NCI-H748 (cell line): ENCODE measurements around the gene NTRK1.

Experiments
- DNase-seq: peaks from one replicate; lab custom pipeline; 2025; ENCODE audit not compliant: unreplicated experiment; lab: John Stamatoyannopoulos, UW

Gene NTRK1

DNA sequence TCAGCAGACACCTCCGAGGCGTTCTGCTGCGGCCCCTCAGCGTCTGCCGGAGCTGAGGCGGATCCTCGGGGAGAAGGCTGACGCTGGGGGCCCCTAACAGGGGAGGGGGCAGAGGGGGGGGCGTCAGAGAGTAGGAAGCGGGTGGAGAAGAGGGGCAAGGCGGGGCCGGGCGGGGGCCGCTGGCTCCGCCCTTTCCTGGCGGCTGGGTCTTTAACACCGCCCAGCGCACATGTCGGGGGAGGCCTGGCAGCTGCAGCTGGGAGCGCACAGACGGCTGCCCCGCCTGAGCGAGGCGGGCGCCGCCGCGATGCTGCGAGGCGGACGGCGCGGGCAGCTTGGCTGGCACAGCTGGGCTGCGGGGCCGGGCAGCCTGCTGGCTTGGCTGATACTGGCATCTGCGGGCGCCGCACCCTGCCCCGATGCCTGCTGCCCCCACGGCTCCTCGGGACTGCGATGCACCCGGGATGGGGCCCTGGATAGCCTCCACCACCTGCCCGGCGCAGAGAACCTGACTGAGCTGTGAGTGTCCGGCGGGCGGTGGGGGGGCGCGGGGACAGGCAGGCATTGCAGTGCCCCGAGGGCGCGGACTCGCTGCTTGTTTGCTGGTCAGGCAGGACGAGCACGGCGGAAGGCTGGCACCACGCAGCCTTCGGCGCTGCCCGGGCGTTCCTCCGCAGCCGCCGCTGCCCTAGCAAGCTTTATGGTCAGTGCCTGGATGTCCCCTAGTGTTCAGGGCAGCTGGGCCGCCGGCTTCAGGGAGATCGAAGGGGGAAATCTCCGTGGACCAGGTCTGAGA is at the start of gene NTRK1:
Gene NTRK1, plus strand, starts transcription at position 238 of the 796 bp plus-strand sequence. Its CDS starts 70 bp downstream, at position 308.
- peak; percentile 85 for DNase-seq

DNA sequence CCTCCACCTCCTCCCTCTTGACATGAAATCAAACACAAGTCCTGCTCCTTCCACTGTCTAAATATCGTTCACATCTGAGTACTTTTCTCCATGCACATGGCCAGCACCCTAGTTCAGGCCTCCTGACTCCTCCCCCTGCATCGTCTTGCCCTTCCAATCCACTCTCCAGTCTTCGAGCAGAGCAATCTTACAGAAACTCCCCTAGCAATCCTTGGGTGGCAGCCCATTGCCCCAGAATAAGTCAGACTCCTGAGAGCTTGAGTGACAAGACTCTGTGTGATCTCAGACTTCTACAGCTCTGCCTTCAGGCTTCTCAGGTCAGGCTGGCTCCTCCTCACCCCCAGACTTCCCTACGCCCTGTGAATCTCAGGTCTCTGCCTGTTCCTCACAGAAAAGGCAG is 49.5 kb upstream of the NTRK1 start:
- no peak for DNase-seq

DNA sequence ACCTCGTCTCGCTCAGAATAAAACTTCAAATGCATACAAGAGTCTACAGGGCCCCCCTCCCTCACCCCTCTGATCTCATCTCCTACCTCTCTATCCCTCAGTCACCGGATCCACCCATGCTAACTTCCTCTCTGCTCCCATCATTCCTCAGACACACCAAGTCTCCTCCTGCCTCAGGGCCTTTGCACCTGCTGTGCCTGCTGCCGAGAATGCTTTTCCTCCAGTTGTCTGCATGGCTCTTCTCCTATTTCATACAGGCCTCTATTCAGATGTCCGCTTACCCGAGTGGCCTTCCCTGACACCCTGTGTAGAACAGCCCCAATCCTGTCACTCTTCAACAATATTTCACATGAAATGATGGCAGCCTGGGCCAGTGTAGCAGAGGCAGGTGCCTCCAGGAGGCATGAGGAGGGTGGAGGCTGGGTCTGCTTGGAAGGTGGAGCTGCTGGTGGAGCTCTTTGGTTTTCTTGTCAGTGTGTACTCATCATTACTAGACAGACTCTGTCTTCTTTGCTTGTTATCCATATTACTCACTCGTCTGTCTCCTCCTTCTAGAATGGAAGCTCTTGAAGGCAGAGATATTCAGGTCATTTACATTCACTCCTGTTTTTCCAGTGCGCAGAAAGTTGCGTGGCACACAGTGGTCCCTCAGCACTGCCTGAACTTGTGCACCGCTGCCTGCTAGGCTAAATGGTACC is 48.2 kb upstream of the NTRK1 start:
- DNase-seq = no peak

DNA sequence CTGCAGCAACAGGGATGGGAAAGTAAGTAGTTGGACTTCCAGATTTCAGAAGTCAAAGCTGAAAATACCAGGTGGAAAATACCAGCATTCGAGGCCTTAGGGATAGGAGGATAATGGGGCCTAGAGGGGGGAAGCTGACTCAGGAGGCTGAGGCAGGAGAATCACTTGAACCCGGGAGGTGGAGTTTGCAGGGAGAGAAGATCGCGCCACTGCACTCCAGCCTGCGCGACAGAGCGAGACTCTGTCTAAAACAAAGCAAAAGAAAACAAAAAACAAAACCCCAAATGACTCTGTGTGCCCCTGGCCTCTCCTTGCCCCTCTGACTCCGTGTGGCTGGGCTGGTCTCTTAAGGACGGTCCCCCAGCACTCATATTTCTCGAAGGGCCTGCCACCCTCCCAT is 47.4 kb upstream of the NTRK1 start:
- no peak for DNase-seq

DNA sequence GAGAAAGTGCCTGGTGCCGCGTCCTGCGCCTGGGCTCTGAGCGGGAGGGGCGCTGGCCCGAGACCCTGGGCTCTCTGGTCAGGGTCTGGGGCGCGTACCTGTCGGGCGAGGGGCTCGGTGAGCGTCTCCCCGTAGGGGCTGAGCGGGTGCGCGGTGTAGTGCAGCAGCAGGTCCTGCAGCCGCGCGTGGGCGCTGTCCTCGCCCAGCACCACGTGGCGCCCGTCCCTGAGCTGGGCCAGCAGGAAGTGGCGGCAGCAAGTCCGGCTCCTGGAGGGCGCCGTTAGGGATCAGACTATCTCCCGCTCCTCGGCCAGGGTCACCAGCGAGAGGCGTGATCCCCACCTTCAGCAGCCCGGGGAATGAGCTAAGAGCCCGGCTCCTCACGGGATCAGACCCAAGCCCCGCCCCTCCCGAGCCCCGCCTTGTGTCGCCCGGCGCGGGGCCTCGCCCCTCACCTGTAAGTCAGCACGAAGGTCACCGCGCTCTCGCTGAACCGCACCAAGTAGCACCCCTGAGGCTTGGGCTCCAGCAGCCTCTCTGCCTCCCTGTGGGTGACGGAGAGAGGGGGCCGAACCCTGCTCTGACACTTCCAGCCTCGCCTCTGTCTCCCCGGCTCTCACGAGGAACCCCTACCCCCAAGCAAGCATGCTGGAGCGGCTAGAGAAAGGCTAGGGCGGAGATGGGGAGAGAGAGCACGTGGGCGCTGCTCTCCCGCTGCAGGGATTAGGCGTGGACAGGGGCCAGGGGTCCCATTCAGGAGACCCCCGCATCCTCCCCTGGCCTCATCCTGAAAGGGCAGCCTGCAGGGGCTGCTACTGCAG is 46.7 kb upstream of the NTRK1 start:
- peak; percentile 72 for DNase-seq

DNA sequence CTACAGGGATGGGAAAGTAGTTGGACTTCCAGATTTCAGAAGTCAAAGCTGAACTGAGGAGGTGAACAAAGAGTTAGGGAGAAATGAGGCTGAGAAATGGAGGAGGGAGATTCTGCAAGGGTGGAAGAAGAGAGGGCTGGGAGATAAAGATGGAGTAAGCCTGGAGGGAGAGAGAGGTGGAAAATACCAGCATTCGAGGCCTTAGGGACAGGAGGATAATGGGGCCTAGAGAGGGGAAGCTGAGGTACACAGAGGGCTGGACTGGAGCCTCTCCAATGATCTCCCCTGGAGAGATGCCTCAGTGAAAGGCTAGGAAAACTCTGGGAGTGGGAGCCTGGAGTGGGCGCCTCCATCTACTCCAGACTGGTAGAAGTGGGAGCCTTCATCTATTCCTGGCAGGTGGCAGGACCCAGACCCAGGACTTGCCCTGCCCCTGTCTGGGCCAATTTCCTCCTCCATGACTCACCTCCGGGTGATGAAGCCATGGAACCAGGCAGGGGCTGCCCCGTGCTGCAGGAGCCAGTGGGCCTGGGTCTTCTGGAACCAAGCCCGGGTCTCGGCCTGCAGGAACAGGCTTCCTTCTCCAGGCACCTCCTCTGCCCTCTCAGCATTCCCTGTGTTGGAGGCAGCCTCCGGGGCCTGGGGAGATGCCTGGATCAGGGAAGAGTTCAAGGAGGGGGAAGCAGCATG is 45.9 kb upstream of the NTRK1 start:
- no peak for DNase-seq

DNA sequence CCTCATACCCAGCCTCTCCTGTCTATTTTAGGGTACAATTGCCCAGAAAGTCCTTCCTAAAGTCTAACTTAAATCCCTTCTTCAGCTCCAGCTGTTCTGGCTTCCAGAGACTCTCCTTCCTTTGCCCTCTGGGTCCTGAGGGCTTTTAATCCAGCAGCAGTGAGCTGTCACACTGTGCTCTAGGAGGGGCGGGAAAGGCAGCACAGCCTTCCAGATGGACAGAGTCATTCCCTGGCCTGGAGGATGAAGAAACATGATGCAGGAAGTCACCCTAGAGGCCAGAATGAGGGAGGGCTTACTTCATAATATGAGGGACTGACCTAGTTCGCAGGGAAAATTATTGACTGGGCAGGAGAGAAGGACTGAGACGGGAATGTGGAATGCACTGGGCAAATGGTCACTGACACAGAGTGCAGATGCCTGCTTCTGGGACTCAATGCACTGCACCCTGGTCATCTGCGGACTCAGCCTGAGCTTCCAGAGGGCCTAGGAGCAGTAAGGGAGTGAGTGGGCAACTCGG is 45.3 kb upstream of the NTRK1 start:
- no peak for DNase-seq

DNA sequence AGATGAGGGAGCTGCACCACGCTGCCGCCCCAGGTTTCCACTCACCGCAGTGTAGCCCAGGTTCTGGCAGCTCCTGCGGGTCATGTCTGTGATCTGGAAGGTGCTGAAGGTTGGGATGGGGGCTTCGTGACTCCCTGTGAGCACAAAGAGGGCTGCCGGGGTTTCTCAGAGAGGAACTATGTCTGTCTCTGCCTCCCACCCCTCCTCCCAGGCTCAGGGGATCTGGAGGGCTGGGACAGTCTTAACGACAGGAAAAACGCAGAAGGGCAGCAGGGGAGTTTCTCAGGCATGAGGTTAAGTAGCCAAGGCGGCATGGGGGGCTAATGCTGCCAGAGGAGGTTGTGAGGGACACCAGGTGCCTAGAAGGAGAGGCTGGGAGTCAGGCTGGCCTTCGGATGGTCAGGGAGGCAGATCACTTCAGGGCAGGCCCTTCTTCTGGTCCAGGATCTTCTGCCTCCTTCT is 44.7 kb upstream of the NTRK1 start:
- DNase-seq = no peak

DNA sequence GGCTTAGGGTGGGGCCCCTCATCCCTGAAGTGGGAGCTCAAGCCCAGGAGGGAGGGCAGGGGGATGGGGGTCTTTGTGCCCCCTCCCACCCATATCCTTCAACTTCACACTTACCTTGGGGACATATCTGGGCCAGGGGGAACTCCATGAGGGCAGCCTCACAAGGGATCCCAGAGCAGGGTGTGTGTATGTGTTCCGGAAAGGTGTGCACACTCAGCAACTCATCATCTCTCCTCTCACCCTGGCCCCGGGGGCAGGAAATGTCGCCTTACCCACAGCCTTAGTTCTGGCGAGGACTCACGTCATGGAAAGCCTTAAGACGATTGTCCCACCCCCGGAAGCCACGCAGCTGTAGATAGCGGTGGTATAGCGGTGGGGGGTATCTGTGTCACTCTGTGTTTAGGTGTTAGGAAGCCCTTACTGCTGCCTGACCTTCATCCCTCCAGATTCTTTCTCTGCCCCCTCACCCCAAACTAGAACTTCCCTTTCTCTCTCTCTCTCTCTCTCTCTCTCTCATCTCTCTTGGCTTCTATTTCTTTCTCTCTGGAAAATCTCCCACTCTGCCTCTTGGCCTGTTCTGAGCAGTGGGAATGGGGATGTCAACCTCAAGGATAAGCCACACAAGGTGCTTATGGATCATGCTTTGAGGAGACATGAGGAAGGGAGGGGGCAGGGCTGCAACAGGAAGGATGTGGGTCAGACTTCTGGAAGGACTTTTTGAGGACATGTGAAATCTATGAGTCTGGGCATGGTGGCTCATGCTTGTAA is 43.9 kb upstream of the NTRK1 start, which contains the start of gene SH2D2A:
Gene SH2D2A, minus strand, starts transcription at position 288 of the 768 bp plus-strand sequence. Its CDS starts 140 bp downstream, at position 148.
- no peak for DNase-seq

DNA sequence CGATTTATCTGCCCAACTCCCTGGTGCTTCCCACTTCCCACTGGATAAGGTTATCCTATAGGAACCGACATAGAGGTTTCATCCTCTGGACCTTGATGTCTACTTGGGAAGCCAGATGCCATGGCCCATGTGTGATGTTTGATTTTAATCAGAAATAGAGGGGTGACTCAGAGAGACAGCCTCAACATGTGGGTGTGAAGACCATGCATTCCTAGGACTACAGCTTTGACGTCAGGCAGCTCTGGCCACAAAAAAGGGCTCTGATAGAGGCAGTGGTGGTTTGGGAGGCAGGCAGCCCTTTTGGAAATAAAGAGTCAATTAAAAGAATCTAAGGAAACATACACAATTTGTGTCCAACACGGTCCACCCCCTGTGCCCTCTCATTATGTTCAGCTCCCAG is 38.9 kb upstream of the NTRK1 start:
- DNase-seq = no peak

DNA sequence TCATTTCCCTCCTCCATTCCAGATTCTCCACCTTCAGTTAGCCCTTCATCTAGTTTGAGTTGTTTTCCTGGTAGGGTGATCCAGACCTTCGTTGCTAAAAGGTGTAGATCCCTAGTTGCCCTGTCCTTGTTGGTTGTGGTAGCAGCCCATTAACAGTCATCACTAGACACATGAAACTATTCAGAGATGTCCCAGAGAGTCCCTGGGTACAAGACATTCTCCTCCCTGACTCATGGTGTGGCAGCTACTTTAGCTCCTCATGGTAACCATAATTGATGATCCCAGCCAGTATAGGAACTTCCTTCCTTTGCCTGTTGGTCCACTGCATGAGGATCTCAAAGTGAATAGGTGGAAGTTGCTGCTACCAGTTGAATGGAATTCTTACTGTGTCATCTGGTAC is 38.0 kb upstream of the NTRK1 start:
- DNase-seq = no peak

DNA sequence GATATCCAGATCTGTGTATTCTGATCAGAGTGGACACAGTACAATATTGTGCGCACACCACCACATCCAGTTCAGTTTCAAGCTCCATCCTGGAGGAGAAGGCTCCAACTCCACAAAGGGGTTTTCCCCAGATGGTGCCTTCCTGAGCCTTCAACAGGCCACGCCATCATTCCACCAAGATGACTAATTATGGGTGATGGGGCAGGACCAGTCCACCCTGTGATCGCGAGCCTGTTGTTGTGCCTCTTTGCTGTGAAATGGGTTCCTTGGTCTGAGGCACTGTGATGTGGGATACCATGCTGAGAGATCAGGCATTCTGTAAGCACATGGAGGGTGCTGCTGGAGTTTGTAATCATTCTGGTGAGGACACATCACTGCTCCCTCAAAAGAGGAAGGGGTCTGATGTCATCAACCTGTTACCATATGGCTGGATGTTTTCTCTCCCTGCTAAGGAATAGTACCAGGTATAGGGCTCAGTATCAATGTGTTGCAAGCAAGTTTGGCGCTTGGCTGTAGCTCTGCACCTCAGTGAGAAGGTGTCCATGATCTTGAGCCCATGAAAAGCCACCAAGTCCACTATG is 37.4 kb upstream of the NTRK1 start:
- DNase-seq = no peak

DNA sequence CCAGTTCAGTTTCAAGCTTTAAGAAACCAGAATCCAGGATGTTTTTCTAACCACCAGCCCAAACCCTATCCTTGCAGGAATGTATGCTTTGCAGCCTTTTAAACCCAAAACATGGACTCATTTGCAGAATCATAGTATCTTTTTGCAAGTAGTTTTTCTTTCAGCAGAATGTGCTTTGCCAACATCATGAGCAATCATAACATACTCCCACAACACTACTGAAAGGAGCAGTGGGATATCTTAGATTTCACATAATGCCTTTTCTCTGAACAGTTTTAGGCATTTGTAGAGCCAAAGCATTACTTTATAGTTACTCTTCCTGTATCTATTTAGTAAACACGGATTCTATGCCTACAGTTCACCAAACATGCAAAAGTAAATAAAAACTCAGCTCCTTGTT is 34.0 kb upstream of the NTRK1 start:
- no peak for DNase-seq

DNA sequence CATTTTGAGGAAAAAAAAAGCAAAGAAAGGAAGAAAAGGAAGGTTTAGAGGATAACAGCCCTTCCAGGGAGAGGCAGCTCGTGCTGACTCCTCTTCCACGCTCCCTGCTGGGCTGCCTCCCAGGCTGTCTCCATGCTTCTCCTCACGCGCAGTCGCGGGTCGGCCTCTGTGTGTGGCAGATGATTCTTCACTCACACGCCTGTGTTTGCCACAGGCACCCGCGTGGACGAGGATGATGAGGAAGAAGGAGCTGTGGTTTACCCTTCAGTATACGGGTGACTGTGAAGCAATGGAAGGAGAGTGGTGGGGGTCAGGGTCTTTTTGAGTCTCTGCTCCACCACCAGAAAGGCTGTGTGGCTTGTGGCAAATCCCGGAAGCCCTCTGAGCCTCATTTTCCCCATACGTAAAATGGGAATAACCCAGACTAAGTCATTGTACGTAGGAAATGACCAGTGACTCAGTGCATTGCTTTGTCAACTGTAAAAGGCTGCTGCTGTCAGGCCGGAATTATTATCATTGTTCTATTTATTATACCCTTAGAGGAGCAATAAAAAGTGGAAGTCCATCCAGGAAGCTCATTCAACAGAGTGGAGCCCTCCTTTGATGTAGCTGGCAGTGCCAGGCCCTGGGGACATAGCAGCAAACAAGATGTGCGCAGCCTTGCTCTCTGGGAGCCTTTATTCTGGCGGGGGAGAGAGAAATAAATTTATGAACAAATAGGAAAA is 32.1 kb upstream of the NTRK1 start:
- DNase-seq = no peak

DNA sequence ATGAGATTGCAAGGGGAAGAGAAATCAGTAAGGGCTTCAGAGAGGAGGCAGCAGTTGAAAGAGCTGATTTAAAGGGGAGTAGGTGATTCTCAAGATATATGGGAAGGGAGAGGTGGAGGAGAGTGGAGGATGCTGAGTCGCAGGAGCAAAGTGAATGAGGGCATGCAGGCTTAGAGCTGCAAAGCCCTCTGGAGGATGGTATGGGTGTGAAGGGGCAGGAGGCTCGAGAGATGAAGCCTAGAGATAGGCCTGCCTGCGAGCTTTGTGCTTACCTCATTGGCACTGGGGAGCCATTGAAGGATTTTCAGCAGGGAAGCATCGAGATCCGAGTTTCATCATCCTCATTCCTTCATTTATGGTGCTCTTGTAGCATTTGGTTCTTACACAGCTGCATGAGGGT is 28.2 kb upstream of the NTRK1 start:
- DNase-seq = no peak

DNA sequence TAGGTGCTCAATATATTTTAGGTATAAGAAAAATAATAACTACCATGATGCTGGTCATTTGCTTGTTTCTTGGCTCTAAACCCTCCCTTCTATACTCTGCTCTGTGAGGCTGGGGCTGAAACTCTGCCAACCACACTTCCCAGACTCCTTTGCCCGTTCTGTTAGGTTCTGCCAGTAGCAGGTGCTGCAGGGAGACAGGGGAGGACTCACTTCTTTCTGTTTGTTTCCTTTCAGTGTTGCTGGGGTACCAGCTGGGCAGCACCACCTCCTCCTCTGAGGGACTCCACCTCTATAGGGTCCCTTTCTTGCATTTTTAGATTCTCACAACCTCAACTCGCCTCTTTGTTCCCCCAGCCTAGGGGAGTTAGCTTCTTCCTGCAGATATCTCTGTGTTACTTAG is 27.1 kb upstream of the NTRK1 start:
- peak; percentile 21 for DNase-seq

DNA sequence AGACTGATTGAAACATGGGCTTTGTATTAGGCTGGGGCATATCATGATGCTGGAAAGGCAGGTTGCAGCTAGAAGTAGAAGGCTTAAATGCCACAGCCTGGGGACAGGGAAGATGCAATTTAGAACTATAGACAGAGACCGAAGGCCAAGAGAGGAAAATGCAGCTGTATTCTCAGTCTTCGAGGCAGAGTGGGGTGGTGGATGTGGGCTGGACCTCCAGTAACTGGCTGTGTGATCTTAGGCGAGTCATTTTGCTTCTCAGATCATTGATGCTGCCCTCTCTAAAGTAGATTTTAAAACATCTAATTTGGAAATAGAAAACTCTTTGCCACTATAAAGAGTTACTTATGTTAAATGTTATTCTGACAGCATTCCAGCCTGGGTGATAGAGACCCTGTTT is 26.3 kb upstream of the NTRK1 start:
- no peak for DNase-seq

DNA sequence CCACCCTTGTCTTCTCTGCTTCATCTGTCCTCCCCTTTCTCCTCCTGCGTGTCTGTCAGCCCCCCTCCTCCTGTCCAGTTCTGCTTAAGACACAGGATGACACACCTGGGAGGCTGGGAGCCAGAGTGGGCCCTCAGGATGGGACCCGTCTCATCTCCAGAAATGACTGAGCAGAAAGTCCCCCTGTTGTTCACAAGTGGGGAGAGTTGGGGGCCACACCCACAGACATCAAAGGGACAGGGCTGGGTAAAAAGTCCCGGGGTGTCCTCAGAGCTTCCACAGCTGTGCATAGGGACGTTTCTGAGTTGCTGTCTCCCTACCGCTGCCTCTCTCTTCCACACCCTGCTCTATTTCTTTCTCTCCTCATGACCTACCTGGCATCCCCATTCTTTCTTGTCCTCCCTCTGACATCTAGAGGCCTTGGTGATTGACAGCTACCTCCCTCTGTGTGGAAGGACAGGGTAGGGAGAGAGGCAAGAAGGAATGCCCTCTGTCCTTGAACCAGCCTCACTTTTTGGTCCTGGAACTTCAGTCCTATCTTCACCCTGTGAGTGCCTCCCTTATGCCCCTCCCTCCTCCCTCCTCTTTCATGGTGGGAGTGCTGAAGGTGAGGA is 24.5 kb upstream of the NTRK1 start:
- DNase-seq = no peak
